ENCODE data around the gene PIM2.
"Not testable (repeated sequence)": the region's sequence is repeated elsewhere in the genome, so short reads cannot be mapped to it uniquely, and the experiment has no call there.

Gene PIM2

DNA sequence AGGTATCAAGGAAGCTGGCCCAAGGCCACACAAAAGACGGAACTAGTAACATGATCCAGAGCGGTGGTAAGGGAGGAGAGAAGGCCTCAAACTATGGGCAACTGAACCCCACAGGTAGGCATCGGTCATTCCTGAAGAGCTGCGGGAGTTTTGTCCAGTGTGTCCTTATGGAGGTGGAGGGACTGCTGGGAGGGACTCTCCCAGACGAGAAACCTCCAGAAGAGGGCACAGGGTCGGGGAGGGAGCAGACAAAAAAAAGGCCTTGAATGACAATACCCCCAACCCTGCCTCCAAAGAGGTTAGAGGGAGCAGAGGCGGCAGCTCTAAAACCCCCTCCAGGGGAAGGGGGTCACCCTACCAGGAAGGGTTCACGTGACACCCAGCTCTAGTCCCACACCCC is 14.6 kb downstream of the PIM2 start:
- no peak for DNase-seq

DNA sequence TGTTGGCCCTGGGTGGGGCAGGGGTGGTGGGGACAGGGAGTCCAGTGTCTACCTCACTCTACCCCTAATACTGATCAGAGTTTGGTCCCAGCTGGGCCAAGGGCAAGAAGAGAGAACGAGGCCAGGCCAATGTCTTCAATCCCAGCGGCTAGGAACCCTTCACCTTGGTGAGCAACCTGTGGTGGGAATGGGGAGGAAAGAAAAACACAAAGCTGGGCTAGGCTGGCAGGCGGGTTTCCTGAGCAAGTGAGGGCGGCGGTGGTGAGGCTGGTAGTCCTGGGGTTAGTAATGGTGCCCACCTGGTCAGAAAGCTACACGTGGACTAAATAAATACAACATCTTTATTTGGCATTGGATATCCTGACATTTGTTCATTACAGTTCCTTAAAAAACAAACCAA is 15.5 kb downstream of the PIM2 start:
- DNase-seq = no peak

DNA sequence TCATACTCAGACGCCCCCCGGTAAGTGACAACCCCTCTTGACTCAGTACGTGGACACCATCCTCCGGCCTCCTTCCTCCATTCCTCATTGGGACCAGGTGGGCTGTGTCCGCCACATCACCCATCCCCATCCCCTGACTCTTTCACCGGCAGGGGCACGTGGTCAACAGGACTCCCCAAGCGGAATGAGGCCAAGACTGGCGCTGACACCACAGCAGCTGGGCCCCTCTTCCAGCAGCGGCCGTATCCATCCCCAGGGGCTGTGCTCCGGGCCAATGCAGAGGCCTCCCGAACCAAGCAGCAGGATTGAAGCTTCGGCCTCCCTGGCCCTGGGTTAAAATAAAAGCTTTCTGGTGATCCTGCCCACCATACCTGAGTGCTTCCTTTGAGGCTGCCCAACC is 16.0 kb downstream of the PIM2 start:
- no peak for DNase-seq

DNA sequence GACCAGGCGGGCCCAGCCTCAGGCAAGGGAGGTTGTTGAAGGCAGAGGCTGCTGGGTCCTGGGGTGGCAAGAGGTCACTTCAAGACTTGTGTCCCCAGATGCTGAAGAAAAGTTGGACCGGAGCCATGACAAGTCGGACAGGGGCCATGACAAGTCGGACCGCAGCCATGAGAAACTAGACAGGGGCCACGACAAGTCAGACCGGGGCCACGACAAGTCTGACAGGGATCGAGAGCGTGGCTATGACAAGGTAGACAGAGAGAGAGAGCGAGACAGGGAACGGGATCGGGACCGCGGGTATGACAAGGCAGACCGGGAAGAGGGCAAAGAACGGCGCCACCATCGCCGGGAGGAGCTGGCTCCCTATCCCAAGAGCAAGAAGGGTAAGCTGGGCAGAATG is 16.7 kb downstream of the PIM2 start:
- DNase-seq = no peak

DNA sequence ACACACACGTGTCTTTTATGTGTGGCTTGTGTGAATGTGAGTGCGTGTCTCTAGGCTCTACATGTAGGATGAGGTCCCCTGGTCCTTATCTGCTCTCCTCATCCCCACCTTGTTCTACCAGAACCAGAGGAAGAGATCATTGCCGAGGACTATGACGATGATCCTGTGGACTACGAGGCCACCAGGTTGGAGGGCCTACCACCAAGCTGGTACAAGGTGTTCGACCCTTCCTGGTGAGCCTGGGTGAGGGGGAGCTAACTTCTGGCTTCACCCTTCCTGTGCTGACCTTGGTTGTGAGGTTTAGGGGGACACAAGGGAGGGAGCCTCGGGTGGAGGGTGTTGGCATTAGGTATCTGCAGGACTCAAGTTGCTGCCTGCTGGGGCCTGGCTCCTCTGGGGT is 17.8 kb downstream of the PIM2 start:
- no peak for DNase-seq

DNA sequence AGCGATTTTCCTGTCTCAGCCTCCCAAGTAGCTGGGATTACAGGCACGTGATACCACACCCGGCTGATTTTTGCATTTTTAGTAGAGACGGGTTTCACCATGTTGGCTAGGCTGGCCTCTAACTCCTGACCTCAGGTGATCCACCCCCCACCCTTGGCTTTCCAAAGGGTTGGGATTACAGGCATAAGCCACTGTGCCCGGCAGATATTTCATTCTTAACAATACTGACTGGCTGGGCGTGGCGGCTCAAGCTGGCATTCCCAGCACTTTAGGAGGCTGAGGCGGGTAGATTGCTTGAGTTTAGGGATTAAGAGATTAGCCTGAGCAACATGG is 19.8 kb downstream of the PIM2 start:
- no peak for DNase-seq

DNA sequence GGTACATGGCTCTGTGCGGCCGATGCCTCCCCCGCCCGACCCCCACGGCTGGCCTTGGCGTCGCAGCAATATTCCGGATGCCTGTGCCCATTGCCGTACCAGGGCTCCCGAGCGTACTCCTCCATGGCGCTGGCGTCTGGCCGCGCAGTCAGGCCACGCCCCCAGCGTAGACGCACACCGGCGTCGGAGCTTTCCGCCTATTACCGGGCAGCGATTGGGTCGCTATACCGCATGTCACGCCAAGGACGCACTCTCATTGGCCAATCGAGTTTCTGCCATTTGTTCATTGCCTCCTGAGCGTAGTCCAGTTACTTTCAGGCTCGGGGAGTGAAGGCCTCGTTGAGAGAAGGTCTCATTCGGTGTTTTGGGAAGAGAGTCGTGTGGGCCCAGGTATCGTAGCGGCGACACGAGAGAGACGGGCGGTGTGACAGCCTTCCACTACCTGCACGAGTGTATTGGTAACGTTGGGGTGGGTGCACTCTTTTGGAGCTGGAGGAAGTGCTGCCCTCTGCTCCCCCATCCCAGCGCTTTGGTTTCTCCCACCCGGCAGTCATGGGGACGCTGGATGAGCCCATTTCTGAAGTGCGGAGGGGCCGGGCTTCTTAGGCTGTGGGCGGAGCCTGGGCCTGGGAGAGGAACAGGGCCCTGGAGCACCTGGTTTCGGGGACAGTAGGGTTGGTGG is 21.1 kb downstream of the PIM2 start, which contains the start of the genes PQBP1 and TIMM17B:
Gene PQBP1 (plus strand): TSS at position 306 of the 682 bp plus-strand sequence. CDS start 580 bp downstream, outside the sequence.
Gene TIMM17B (minus strand): TSS at position 144 of the 682 bp plus-strand sequence. CDS start 19 bp downstream, at position 125.
- DNase-seq = peak; percentile 64

DNA sequence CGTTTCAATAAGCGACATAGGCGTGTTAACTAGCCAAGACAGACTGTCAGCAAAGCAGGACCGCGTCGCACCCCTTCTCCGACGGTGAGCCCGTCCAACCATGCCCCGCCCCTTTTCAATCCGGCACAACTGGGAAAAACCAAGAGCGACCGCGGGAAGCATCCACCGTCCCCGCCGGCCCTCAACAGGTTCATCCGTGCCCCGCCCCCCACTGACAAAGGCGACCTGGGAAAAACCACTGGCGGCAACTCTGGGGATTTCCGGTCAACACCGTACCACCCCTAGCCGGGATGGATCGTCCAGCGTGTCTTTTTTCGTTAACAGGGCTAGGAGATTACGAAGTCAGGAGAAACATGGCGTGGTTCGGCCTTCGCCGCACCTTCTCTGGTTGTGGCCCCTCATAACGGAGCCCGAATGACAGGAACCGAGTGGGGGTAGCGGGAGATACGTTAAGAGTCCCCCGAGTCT is 21.6 kb downstream of the PIM2 start:
- no peak for DNase-seq

DNA sequence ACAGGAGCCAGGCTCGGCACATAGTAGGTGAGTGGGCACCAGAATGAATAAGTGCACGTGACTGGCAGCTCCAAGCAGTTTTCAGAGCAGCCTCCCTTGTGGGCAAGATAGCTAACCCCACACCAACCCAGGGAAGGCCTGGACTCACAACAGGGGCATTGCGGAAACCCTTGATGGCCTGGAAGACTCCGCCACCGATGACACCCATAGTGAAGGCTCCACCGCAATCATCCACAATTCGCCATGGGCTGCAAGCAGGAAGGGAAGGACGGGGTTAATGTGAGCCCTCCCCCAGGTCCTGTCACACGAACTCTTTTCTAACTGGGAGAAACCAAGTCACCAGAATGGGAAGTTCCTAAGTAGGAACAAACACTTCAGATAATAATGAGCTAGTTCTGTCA is 22.2 kb downstream of the PIM2 start:
- DNase-seq = no peak

DNA sequence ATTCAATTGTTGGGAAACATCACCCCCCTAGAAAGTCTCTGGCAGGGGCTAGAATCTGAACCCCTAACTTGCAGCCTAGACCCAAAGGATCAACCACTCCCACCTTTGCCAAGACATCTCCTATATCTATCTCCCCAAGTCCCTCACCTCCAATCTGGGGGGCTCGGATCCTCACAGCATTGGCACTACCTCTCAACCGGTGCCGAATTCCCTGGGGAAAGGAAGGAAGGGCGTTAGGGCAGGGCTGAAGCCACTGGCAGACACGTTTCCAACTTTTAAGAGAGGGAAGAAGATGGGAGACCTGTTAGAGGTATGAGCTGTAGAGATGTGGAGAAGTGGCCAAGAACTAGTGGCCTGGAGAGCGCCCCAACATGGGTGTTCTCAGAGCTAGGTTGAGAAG is 23.9 kb downstream of the PIM2 start:
- no peak for DNase-seq

DNA sequence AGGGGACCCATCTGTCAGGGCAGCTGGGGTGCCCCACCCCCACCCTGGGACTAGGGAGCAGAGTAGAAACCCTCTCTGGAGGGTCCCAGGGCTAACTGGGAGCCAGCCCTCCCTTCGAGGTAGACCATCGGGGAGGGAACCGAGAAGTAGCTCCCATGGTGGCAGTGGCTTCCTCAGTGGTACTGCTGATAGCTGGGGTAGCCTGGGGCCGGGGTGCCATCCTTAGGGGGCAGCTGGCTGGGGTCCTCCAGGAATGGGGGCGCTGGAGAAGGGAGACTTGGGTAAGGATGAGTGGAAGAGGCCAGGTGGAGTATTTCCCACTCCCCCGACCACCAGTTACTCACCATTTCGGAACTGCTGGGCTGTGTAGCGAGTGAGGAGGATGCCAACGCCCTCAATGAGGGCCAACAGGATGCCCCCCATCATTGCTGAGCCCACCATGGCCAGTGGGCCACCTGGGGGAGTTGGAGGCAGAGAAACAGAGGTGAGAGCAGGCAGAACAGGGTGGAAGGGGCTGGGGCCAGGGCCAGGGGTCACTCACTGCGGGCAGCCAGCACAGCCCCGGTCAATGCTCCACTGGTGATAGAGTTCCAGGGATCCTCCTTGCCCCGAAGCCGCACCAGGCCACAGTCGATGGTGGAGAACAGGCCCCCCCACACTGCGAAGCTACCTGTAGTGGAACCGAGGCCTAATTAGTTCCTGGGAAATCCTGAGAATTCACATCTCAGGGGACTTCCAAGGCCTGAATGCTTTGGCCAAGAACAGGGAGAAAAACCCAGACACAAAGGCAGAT is 25.1 kb downstream of the PIM2 start:
- DNase-seq = no peak

DNA sequence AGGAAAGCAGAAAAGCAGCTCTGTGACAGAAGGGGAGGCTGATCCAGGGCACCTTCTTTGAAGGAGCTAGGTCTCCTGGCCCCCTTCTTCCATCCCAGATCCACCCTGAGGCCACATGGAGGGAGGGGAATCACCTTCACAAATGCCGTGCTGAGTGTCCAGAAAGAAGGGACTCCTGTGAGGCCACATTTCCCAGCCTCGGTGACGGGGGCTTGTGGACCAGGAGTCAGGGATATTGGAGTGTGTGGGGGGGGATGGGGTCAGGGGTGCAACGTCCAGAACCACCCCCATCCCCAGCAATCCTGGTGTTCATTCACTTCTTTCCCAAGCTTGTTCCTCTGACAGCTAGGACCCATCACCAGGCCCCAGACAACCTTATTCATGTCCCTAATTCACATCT is 25.9 kb downstream of the PIM2 start:
- no peak for DNase-seq

DNA sequence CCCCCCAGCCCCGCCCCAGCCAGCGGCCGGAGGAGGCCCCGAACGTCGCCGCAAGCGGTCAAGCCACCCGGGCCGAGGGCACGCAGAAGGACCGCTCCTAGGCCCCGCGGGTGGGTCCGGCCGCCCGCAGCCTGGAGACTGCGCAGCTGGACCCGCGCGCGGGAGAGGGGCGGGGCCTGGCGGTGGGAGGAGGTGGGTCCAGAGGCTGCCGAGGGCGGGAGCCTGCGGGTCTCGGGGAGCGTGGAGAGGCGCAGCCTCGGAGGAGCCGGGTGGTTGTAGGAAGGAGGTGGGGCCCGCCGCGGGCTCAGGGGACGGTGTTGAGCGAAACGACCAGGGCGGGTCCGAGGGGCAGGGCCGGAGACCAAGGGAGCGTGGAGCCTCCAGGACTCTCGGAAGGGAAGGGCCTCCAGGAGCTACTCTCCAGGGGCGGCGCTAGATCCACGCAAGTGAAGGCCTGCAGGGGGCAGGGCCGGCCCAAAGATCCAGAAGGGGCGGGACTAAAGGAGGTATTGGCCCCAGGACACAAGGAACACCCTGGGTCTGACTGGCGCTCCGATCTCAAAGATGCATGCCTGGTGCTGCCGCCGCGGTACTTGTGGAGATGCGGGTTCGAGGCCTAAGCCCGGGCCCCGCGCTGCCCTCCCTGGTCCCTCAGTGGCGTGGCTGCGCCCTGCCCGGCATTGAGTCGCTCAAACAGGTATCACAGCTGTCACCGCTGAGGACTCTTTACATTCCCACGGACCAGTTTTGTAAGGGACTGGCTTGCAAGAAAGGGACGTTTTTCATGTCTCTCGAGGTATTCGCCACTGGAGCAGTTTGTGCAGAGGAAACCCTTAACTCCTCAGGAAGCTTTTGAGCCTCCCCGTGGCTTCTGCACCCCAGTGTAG is 27.2 kb downstream of the PIM2 start:
- peak; percentile 2 for DNase-seq

DNA sequence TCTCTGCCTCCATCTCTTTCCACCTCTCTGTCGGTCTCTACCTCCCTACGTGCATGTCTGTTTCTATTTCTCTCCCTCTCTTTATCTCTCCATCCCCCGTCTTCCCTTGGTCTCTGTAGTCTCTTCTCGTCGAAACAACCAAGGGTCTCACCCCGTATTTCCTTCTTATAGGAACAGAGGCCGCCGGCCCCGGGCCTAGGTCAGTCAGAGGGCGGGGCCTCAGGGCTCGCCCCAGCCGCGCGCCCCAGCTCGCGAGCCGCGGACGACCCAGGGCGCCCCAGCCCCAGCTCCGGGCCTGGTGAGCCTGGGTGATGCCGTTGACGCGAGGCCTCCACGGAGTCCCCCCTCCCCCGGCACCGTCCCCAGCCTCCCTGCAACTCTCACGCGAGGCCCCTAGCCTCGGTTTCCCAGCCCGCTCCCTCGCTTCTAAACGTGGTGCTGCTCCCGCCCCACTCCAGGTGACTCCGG is 27.9 kb downstream of the PIM2 start:
- DNase-seq = no peak

DNA sequence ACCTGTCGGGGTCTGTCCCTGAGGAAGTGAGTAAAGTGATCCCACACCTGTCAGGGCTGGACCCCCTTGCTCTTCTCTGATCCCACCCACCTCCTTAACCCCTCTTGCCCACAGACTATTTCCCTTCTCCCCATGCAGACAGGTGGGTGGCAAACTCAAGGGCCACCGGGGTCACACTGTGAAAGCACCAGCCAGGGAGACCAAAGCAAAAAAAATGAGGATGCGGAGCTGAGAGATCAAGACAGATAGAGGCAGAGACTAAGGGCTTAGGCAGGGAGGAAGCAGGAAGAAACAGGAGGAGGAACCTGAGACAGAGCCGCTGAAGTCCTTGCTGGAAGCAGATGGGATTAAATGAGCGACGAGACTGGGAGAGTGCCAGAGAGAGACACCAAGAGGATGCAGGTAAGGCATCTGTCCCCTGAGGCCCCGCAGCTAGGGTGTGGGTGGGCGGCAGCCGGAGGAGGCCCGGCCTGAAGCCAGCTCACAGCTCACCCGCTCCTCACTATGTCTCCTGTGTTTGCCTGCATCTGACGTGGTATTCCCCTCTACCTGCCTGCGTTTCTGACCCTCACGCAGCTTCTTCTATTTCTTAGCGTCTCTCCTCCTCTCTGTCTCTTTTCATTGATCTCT is 28.4 kb downstream of the PIM2 start:
- no peak for DNase-seq

DNA sequence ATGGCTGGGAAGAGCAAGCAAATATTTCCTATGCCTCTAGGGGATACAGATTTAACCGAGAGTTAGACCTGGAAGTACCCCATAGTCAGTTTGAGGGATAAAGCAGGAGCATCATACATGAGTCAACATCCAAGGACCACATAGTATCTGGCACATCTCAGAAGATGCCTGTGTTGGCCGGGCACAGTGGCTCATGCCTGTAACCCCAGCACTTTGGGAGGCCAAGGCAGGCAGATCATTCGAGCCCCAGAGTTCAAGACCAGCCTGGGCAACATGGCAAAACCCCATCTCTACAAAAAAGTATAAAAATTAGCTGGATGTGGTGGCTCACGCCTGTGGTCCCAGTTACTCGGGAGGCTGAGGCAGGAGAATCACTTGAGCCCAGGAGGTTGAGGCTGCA is 32.2 kb downstream of the PIM2 start:
- DNase-seq = not testable (repeated sequence)

DNA sequence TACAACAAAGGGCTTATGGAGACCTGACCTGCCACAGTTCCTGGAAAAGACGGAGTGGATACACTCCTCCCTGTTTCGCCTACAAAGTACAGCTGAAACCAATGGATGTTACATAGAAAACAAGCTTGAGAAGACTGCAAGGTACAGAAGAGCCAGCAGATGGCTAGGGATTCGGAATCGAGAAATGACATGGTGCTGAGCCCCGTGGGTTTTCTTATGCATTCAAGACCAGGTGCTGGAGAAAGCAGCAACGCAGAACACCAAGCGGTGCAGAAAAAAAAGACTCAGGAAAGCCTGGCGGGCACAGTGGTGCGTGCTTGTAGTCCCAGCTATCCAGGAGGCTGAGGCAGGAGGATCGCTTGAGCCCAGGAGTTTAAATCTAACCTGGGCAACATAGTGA is 35.1 kb downstream of the PIM2 start:
- no peak for DNase-seq

DNA sequence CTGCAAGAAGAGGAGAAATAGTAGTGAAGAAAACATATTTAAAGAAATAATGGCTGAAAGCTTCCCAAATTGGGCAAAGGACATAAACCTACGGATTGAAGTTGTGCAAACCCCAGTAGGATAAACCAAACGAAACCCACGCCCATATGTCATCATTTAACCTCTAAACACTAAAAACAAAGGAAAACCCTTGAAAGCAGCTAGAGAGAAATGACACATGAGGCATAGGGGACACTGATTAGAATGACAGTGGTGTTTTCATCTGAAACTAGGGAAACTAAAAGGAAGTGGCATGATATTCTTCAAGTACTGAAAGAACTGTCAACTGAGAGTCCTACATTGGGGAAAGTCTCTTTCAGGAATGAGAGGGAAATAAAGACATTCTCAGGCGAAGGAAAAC is 41.9 kb downstream of the PIM2 start:
- DNase-seq = not testable (repeated sequence)

DNA sequence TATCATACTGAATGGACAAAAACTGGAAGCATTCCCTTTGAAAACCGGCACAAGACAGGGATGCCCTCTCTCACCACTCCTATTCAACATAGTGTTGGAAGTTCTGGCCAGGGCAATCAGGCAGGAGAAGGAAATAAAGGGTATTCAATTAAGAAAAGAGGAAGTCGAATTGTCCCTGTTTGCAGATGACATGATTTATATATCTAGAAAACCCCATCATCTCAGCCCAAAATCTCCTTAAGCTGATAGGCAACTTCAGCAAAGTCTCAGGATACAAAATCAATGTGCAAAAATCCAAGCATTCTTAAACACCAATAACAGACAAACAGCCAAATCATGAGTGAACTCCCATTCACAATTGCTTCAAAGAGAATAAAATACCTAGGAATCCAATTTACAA is 46.8 kb downstream of the PIM2 start:
- DNase-seq = not testable (repeated sequence)

DNA sequence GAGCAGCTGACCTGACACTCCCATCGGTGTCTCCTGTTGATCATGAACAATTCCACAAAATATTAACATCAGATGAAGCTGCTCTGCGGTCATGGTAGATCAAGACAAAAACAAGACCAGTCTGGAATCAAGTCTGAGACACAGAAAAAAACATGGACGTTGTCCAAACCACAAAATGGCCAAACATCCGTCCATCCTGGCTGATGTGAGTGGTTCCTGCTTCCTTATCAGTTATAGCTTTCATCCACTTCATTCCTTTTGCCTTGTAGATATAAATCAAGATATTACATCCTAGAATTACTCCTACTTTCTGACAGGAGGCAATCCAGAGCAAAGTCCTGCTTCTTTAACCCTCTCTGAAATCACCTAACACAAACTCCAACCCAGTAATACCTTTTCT is 54.6 kb downstream of the PIM2 start:
- DNase-seq = no peak
